SK-N-SH (cell line): Measurements from ENCODE around the gene PPEF2. TPM values are rescaled to one million over a fixed set of nuclear protein-coding genes. Genes with fewer than 3 reads are reported as not detected.

Experiments used
- CTCF ChIA-PET: fragments of 300-600, 350-600 bp; formaldehyde crosslinking; extraction: SDS; loops from one replicate; lab custom pipeline; 2021; lab: Yijun Ruan, JAX
- POLR2A ChIA-PET: fragments of 350-600 bp; sonication (Branson Sonifier 250); formaldehyde crosslinking; extraction: SDS; loops from one replicate; lab custom pipeline; 2020; ENCODE audit warnings: antibody characterized with exemption, inconsistent platforms; lab: Yijun Ruan, JAX
- DNase-seq: peaks from one replicate; pipeline ENCODE4 v3.0.0; 2012
- H2AFZ ChIP-seq: fragments of 200-600 bp; sonication (generic); 2 replicates; pipeline ENCODE4 v1.8.1; 2016; ENCODE audit warnings: antibody characterized with exemption, mild to moderate bottlenecking, low read depth
- H3F3A ChIP-seq: fragments of 200-600 bp; sonication (generic); replicated peaks from 2 replicates; pipeline ENCODE3; 2016; ENCODE audit warnings: antibody characterized with exemption, mild to moderate bottlenecking; ENCODE audit not compliant: insufficient read depth
- H3K27ac ChIP-seq, 2 experiments: fragments of 200-500 bp in 1 of 2; fragments of 200-600 bp in 1 of 2; sonication (Bioruptor generic) in 1 of 2; sonication (generic), shearing (Covaris generic) in 1 of 2; 2 replicates each; pipeline versions ENCODE4 v1.5.1 to v1.6.1; 2014 to 2016; ENCODE audit warnings: low read depth in 2 of 2, inconsistent platforms in 1 of 2, low read length in 1 of 2, mild to moderate bottlenecking in 1 of 2, mixed read lengths in 1 of 2
- H3K27me3 ChIP-seq: fragments of 200-600 bp; sonication (generic), shearing (Covaris generic); 2 replicates; pipeline ENCODE4 v1.6.1; 2016; ENCODE audit warnings: mixed run types; ENCODE audit not compliant: insufficient read depth
- H3K36me3 ChIP-seq, 2 experiments: fragments of 200-500 bp in 1 of 2; fragments of 200-600 bp in 1 of 2; sonication (Bioruptor generic) in 1 of 2; sonication (generic) in 1 of 2; replicated peaks in 1 of 2; 2 replicates each; pipeline versions ENCODE3 to v1.5.1; 2014 to 2016; ENCODE audit warnings: low read length in 1 of 2, mild to moderate bottlenecking in 1 of 2; ENCODE audit not compliant: insufficient read depth in 2 of 2, control insufficient read depth in 1 of 2
- H3K4me1 ChIP-seq, 2 experiments: fragments of 200-500 bp in 1 of 2; fragments of 200-600 bp in 1 of 2; sonication (Bioruptor generic) in 1 of 2; sonication (generic), shearing (Covaris generic) in 1 of 2; 2 replicates each; pipeline versions ENCODE4 v1.5.1 to v1.6.1; 2014 to 2016; ENCODE audit warnings: low read depth in 1 of 2, low read length in 1 of 2, mixed run types in 1 of 2; ENCODE audit not compliant: insufficient read depth in 2 of 2, control insufficient read depth in 1 of 2
- H3K4me2 ChIP-seq: fragments of 200-600 bp; sonication (generic), shearing (Covaris generic); 2 replicates; pipeline ENCODE4 v1.6.1; 2017; ENCODE audit warnings: mixed run types
- H3K4me3 ChIP-seq, 2 experiments: fragments of 200-500 bp in 1 of 2; fragments of 200-600 bp in 1 of 2; sonication (Bioruptor generic) in 1 of 2; sonication (generic), shearing (Covaris generic) in 1 of 2; 2 replicates each; pipeline versions ENCODE4 v1.5.1 to v1.8.1; 2014 to 2016; ENCODE audit warnings: low read depth in 2 of 2, inconsistent platforms in 1 of 2, low read length in 1 of 2, mild to moderate bottlenecking in 1 of 2, mixed read lengths in 1 of 2, moderate library complexity in 1 of 2
- H3K79me2 ChIP-seq: fragments of 200-600 bp; sonication (generic); 2 replicates; pipeline ENCODE4 v1.8.1; 2017; ENCODE audit warnings: mild to moderate bottlenecking; ENCODE audit not compliant: insufficient read depth
- H3K9ac ChIP-seq: fragments of 200-600 bp; sonication (generic); 2 replicates; pipeline ENCODE4 v1.6.1; 2017; ENCODE audit warnings: mixed run types
- H3K9me2 ChIP-seq: fragments of 200-600 bp; sonication (generic); 2 replicates; pipeline ENCODE4 v1.6.1; 2017; ENCODE audit warnings: mixed run types
- H3K9me3 ChIP-seq: fragments of 200-600 bp; sonication (generic); 2 replicates; pipeline ENCODE4 v1.6.1; 2017; ENCODE audit warnings: mixed run types, mild to moderate bottlenecking, moderate library complexity
- H4K20me1 ChIP-seq: fragments of 200-600 bp; sonication (generic); 2 replicates; pipeline ENCODE4 v1.6.1; 2017; ENCODE audit warnings: mild to moderate bottlenecking, mixed run types; ENCODE audit not compliant: insufficient read depth
- EP300 ChIP-seq, 2 experiments: IDR thresholded peaks; 2 replicates each; pipeline versions ENCODE4 v1.4.0 to v1.6.1; 2012; ENCODE audit warnings: borderline replicate concordance in 1 of 2, low read depth in 1 of 2, low read length in 1 of 2
- FOXM1 ChIP-seq: IDR thresholded peaks from 2 replicates; pipeline ENCODE4 v1.4.0; 2012; ENCODE audit warnings: low read depth, mild to moderate bottlenecking
- GABPA ChIP-seq: IDR thresholded peaks from 2 replicates; pipeline ENCODE4 v1.4.0; 2012; ENCODE audit warnings: low read depth, mild to moderate bottlenecking
- JUND ChIP-seq: IDR thresholded peaks from 2 replicates; pipeline ENCODE4 v1.4.0; 2012
- MEF2A ChIP-seq: IDR thresholded peaks from 2 replicates; pipeline ENCODE4 v1.4.0; 2012; ENCODE audit warnings: low read depth, borderline replicate concordance
- POLR2AphosphoS5 ChIP-seq: IDR thresholded peaks from 2 replicates; pipeline ENCODE4 v1.6.1; 2012; ENCODE audit warnings: low read depth, low read length
- RFX5 ChIP-seq: IDR thresholded peaks from 2 replicates; pipeline ENCODE4 v1.6.1; 2012; ENCODE audit warnings: mild to moderate bottlenecking, improper control_type of control experiment, low read length
- WGBS: methylation state at CpG from one replicate; pipeline ENCODE4 v1.1.6; 2017; ENCODE audit warnings: low lambda C conversion rate; 5-methylcytosine and 5-hydroxymethylcytosine counted together
- polyA plus RNA-seq, 3 experiments: library from polyadenylated mRNA; depleted of rRNA; stranded (reverse); fragments of >200 nt; gene quantifications; 2 replicates each; pipeline ENCODE4 v1.2.3, GENCODE V29; 2012
- TF ChIP-seq, protein P1 (sequence below): IDR thresholded peaks from 2 replicates; pipeline ENCODE4 v1.4.0; 2012; ENCODE audit warnings: low read depth, borderline replicate concordance
- TF ChIP-seq, protein P2 (sequence below): fragments of 150-350 bp; IDR thresholded peaks from 2 replicates; pipeline ENCODE4 v1.6.1; 2017; ENCODE audit warnings: antibody characterized with exemption, low read length, low read depth, borderline replicate concordance
- TF ChIP-seq, protein P3 (sequence below): IDR thresholded peaks from 2 replicates; pipeline ENCODE4 v1.6.1; 2012; ENCODE audit warnings: mild to moderate bottlenecking, low read depth, low read length, moderate library complexity

PPEF2 gene
- polyA plus RNA-seq, 1 of the 3 experiments (the other 2 are of a cell fraction): not detected

DNA sequence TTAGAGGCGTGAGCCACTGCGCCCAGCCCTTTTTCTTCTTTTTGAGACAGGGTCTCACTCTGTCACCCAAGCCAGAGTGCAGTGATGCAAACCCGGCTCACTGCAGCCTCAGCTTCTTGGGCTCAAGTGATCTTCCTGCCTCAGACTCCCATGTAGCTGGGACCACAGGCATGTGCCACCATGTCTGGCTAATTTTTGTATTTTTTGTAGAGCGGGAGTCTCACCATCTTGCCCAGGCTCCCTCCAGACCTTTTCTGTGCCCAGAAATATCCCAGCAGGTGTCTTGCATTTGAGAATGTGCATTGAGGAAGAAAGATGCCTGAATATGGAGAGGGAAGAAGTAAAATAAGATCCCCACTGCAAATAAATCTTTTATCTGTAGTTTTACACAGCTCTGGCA lies 58.7 kb downstream of the PPEF2 start:
- no peaks in the 10 kb centered on the region for H4K20me1 ChIP-seq
- H3K27ac ChIP-seq: no peak overlapping the region; a peak in 1 of 4 replicates
- no peaks in the 10 kb centered on the region for H3K4me1 ChIP-seq
- H3K9me3 ChIP-seq: no peaks in the 10 kb centered on the region
- H3K9ac ChIP-seq: no peak overlapping the region
- no peaks in the 10 kb centered on the region for H3K9me2 ChIP-seq
- TF ChIP-seq MEF2A (no peak), GABPA (no peak), JUND (no peak), POLR2AphosphoS5 (no peak), EP300 (IDR thresholded peaks at IDR 0.05; ENCODE audit: borderline replicate concordance in 1 of 2, low read depth in 1 of 2, low read length in 1 of 2) (no peak), RFX5 (no peak), FOXM1 (no peak)
- TF ChIP-seq, protein P1, sequence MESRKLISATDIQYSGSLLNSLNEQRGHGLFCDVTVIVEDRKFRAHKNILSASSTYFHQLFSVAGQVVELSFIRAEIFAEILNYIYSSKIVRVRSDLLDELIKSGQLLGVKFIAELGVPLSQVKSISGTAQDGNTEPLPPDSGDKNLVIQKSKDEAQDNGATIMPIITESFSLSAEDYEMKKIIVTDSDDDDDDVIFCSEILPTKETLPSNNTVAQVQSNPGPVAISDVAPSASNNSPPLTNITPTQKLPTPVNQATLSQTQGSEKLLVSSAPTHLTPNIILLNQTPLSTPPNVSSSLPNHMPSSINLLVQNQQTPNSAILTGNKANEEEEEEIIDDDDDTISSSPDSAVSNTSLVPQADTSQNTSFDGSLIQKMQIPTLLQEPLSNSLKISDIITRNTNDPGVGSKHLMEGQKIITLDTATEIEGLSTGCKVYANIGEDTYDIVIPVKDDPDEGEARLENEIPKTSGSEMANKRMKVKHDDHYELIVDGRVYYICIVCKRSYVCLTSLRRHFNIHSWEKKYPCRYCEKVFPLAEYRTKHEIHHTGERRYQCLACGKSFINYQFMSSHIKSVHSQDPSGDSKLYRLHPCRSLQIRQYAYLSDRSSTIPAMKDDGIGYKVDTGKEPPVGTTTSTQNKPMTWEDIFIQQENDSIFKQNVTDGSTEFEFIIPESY: no peak
- TF ChIP-seq, protein P2, sequence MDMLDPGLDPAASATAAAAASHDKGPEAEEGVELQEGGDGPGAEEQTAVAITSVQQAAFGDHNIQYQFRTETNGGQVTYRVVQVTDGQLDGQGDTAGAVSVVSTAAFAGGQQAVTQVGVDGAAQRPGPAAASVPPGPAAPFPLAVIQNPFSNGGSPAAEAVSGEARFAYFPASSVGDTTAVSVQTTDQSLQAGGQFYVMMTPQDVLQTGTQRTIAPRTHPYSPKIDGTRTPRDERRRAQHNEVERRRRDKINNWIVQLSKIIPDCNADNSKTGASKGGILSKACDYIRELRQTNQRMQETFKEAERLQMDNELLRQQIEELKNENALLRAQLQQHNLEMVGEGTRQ: no peak
- TF ChIP-seq, protein P3, sequence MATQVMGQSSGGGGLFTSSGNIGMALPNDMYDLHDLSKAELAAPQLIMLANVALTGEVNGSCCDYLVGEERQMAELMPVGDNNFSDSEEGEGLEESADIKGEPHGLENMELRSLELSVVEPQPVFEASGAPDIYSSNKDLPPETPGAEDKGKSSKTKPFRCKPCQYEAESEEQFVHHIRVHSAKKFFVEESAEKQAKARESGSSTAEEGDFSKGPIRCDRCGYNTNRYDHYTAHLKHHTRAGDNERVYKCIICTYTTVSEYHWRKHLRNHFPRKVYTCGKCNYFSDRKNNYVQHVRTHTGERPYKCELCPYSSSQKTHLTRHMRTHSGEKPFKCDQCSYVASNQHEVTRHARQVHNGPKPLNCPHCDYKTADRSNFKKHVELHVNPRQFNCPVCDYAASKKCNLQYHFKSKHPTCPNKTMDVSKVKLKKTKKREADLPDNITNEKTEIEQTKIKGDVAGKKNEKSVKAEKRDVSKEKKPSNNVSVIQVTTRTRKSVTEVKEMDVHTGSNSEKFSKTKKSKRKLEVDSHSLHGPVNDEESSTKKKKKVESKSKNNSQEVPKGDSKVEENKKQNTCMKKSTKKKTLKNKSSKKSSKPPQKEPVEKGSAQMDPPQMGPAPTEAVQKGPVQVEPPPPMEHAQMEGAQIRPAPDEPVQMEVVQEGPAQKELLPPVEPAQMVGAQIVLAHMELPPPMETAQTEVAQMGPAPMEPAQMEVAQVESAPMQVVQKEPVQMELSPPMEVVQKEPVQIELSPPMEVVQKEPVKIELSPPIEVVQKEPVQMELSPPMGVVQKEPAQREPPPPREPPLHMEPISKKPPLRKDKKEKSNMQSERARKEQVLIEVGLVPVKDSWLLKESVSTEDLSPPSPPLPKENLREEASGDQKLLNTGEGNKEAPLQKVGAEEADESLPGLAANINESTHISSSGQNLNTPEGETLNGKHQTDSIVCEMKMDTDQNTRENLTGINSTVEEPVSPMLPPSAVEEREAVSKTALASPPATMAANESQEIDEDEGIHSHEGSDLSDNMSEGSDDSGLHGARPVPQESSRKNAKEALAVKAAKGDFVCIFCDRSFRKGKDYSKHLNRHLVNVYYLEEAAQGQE: no peak
- H3K36me3 ChIP-seq: no peaks in the 10 kb centered on the region
- no peaks in the 10 kb centered on the region for H3K27me3 ChIP-seq
- H3K4me2 ChIP-seq: no peak overlapping the region
- H3F3A ChIP-seq: no peaks in the 10 kb centered on the region
- H3K4me3 ChIP-seq: no peak overlapping the region
- DNase-seq: no peak
- 96% methylated on average over 4 of the region's 4 CpGs for WGBS
- H3K79me2 ChIP-seq: no peaks in the 10 kb centered on the region
- peak overlapping the region; percentile 58; the same call in 1 of the 2 replicates for H2AFZ ChIP-seq
- POLR2A ChIA-PET: no interaction called here
- CTCF ChIA-PET: no interaction called here
